Small intestine (tissue), 7 donors: Measurements from ENCODE around the gene ZNF740. TPM values are rescaled to one million over a fixed set of nuclear protein-coding genes. Genes with fewer than 3 reads are reported as not detected.
"Not testable (repeated sequence)": the region's sequence is repeated elsewhere in the genome, so short reads cannot be mapped to it uniquely, and the experiment has no call there.

ENCODE experiments used
- DNase-seq, 2 donors: peaks; one replicate each; pipeline versions ENCODE4 v3.0.0 to v3.0.0-alpha.2; 2013
- FAIRE-seq: peaks from 2 replicates; lab custom pipeline; 2012; peaks lifted over from hg19 to GRCh38; lab: Jason Lieb, UNC
- H3K27ac ChIP-seq, 3 donors: one replicate each; pipeline ENCODE4 v1.5.1; 2013; ENCODE audit warnings: low read length in 2 of 3, mild to moderate bottlenecking in 2 of 3, control low read depth in 1 of 3, inconsistent platforms in 1 of 3, low read depth in 1 of 3, moderate library complexity in 1 of 3
- H3K27me3 ChIP-seq, 3 donors: one replicate each; pipeline ENCODE4 v1.6.1; 2013; ENCODE audit warnings: low read length in 3 of 3, inconsistent platforms in 1 of 3; ENCODE audit not compliant: control insufficient read depth in 3 of 3, insufficient read depth in 3 of 3
- H3K36me3 ChIP-seq, 3 donors: one replicate each; pipeline ENCODE4 v1.6.1; 2013; ENCODE audit warnings: low read length in 3 of 3, inconsistent platforms in 1 of 3, low read depth in 1 of 3, mild to moderate bottlenecking in 1 of 3, moderate library complexity in 1 of 3; ENCODE audit not compliant: control insufficient read depth in 3 of 3, insufficient read depth in 2 of 3
- H3K4me1 ChIP-seq, 3 donors: one replicate each; pipeline ENCODE4 v1.6.1; 2013; ENCODE audit warnings: low read length in 2 of 3, inconsistent platforms in 1 of 3, low read depth in 1 of 3, mild to moderate bottlenecking in 1 of 3, moderate library complexity in 1 of 3; ENCODE audit not compliant: control insufficient read depth in 3 of 3, insufficient read depth in 2 of 3
- H3K4me3 ChIP-seq, 3 donors: one replicate each; pipeline ENCODE4 v1.5.1; 2013; ENCODE audit warnings: low read length in 3 of 3, control low read depth in 1 of 3, inconsistent platforms in 1 of 3, low read depth in 1 of 3, mild to moderate bottlenecking in 1 of 3, moderate library complexity in 1 of 3
- H3K9me3 ChIP-seq, 2 donors: one replicate each; pipeline ENCODE4 v1.6.1; 2013; ENCODE audit warnings: low read depth in 1 of 2, low read length in 1 of 2; ENCODE audit not compliant: control insufficient read depth in 2 of 2, insufficient read depth in 1 of 2
- WGBS, 3 donors: extraction: QIAGEN DNeasy Blood & Tissue Kit; methylation state at CpG; one replicate each; pipeline ENCODE4 v1.1.7; 2013; 5-methylcytosine and 5-hydroxymethylcytosine counted together
- polyA plus RNA-seq, 4 donors: library from polyadenylated mRNA; stranded (reverse) in 3 of 4; unstranded in 1 of 4; fragments of 200-250 nt in 3 of 4; fragments of 120-200 nt in 1 of 4; gene quantifications; one replicate each; pipeline versions ENCODE4 v1.2.1 to v1.2.3, GENCODE V29; 2013
- donor health status: healthy with polysubstance abuse.
- donor health status: control.
- donor health status: control.
- donor health status: Bipolar disorder and iron deficiency.
- donor health status: healthy.

Gene ZNF740
- polyA plus RNA-seq, 4 donors = 2.9 to 23.4 (median 7.1) TPM

DNA sequence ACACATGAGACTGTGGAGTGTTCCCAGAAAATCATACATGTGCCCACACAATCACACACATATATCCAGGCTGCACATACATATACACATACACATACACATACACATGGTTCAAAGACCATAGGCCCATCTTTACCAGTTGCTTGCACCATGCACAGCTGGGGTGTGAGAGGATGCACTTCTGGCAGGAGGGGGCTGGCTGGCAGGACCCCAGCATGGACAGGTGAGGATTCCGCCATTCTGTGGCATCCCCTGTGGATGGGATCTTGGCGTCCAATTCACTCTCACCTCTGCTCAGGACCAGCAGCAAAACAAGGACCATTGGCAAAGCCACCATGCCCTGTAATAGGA, 19.6 kb downstream of the ZNF740 start:
- peak overlapping the region in 1 of 3 donors; percentile 57 for H3K27ac ChIP-seq

GRCh38 chr12:53200458-53201176, 20.1 kb downstream of the ZNF740 start:
- H3K36me3 ChIP-seq = no peaks in the 10 kb centered on the region
- no peak overlapping the region for H3K4me3 ChIP-seq
- FAIRE-seq = no peak
- H3K9me3 ChIP-seq = no peaks in the 10 kb centered on the region
- no peak for DNase-seq
- peak overlapping the region in 1 of 3 donors; percentile 57 for H3K27ac ChIP-seq
- H3K4me1 ChIP-seq = peaks cover 1 to 4% (median 4%) of the 10 kb centered on the region in 3 donors
- WGBS, 3 donors = 59 to 79% (median 64%) methylated on average over 10 of the region's 10 CpGs
- H3K27me3 ChIP-seq = peaks cover 0 to 7% (median 0%) of the 10 kb centered on the region in 3 donors

More for the DNA sequence above, 19.6 kb downstream of the ZNF740 start:
- no peaks in the 10 kb centered on the region for H3K9me3 ChIP-seq
- H3K4me1 ChIP-seq = peaks cover 1 to 4% (median 4%) of the 10 kb centered on the region in 3 donors
- WGBS, 3 donors = 87 to 98% (median 90%) methylated on average over 2 of the region's 2 CpGs
- H3K27me3 ChIP-seq = peaks cover 0 to 7% (median 0%) of the 10 kb centered on the region in 3 donors
- DNase-seq (no peak), FAIRE-seq (no peak)
- no peaks in the 10 kb centered on the region for H3K36me3 ChIP-seq
- H3K4me3 ChIP-seq = no peak overlapping the region

- Histone ChIP-seq H3K27ac (peak overlapping the region in 1 of 3 donors; percentile 57), H3K4me3 (no peak overlapping the region), H3K36me3 (no peaks in the 10 kb centered on the region), H3K9me3 (no peaks in the 10 kb centered on the region), H3K4me1 (peaks cover 1 to 4% (median 4%) of the 10 kb centered on the region in 3 donors), H3K27me3 (peaks cover 0 to 7% (median 0%) of the 10 kb centered on the region in 3 donors)
- FAIRE-seq (no peak), DNase-seq (no peak)
- 47 to 92% (median 81%) methylated on average over 1 of the region's 1 CpG for WGBS, 3 donors
These were observed 20.6 kb downstream of the ZNF740 start for GRCh38 chr12:53201177-53201541.

GRCh38 chr12:53201639-53202038, 21.1 kb downstream of the ZNF740 start:
- peaks cover 1 to 4% (median 4%) of the 10 kb centered on the region in 3 donors for H3K4me1 ChIP-seq
- WGBS, 3 donors = 43 to 71% (median 48%) methylated on average over 4 of the region's 4 CpGs

GRCh38 chr12:53202316-53202715, 21.8 kb downstream of the ZNF740 start:
- not testable (repeated sequence) for H3K9me3 ChIP-seq, FAIRE-seq, DNase-seq, H3K4me1 ChIP-seq, H3K36me3 ChIP-seq, H3K27ac ChIP-seq, H3K4me3 ChIP-seq, H3K27me3 ChIP-seq
- WGBS, 3 donors = 81 to 85% (median 83%) methylated on average over 7 of the region's 7 CpGs

More at GRCh38 chr12:53201639-53202038, 21.1 kb downstream of the ZNF740 start:
- no peak overlapping the region for H3K4me3 ChIP-seq
- FAIRE-seq (no peak), DNase-seq (peak in 1 of 2 donors; percentile 33)
- no peak overlapping the region for H3K27ac ChIP-seq
- peaks cover 0 to 7% (median 0%) of the 10 kb centered on the region in 3 donors for H3K27me3 ChIP-seq
- H3K36me3 ChIP-seq = no peaks in the 10 kb centered on the region
- no peaks in the 10 kb centered on the region for H3K9me3 ChIP-seq

DNA sequence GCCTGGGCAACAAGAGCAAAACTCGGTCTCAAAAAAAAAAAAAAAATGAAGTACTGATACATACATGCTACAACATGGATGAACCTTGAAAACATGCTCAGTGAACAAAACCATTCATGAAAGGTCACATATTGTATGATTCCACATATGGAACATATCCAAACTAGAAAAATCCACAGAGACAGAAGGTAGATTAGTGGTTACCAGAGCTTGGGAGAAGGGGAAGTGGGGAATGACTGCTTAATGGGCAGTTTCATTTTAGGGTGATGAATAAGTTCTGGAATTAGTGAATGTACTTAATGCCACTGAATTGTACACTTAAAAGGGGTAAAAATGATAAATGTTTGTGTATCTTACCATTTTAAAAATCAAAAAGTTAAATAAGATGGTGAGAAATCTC, 23.8 kb downstream of the ZNF740 start:
- H3K9me3 ChIP-seq = no peaks in the 10 kb centered on the region
- H3K27me3 ChIP-seq = no peaks in the 10 kb centered on the region
- H3K4me3 ChIP-seq = no peak overlapping the region
- peaks cover 0 to 5% (median 3%) of the 10 kb centered on the region in 3 donors for H3K4me1 ChIP-seq
- 88 to 95% (median 94%) methylated on average over 1 of the region's 1 CpG for WGBS, 3 donors
- no peak overlapping the region for H3K27ac ChIP-seq
- no peaks in the 10 kb centered on the region for H3K36me3 ChIP-seq
- FAIRE-seq = no peak
- DNase-seq = no peak

DNA sequence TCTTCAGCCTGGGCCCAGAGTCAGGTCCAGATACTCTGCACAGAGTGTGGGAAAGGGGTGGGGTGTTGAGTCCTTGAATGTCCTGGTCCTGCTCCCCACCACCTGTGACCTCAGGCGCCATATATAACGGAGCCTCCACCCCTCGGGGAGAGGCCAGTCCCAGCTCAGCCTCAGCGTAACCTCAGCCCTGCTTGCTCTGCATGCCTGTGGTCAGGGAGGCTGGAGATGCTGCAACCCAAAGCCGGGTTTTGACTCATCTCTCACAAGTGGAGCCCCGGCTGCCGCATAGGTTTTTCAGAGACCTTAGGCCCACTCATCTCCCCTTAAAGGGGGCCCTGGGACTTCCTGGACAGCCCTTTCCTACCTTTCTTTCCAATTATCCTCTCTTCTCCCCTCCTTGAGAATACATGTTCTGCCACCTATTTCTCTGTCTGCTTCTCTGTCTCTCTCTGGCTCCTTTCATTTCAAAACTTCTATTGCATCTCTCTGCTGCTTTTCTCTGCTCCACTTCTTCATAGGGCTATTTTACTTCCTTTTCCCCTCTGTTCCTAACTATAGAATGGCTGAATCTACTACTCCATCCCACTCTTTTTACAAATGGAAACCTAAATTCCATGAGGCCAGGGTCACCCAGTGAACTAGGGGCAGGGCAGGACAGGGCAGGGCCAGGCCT, 25.4 kb downstream of the ZNF740 start:
- DNase-seq = peak in 1 of 2 donors; percentile 40
- H3K36me3 ChIP-seq = peaks cover 0 to 7% (median 0%) of the 10 kb centered on the region in 3 donors
- WGBS, 3 donors = 57 to 66% (median 60%) methylated on average over 7 of the region's 7 CpGs
- no peaks in the 10 kb centered on the region for H3K27me3 ChIP-seq
- no peak for FAIRE-seq
- no peaks in the 10 kb centered on the region for H3K9me3 ChIP-seq
- H3K27ac ChIP-seq = peak overlapping the region in 2 of 3 donors; percentile 74 to 75
- peak overlapping the region in 1 of 3 donors; percentile 39 for H3K4me3 ChIP-seq
- peaks cover 0 to 5% (median 2%) of the 10 kb centered on the region in 3 donors for H3K4me1 ChIP-seq

DNA sequence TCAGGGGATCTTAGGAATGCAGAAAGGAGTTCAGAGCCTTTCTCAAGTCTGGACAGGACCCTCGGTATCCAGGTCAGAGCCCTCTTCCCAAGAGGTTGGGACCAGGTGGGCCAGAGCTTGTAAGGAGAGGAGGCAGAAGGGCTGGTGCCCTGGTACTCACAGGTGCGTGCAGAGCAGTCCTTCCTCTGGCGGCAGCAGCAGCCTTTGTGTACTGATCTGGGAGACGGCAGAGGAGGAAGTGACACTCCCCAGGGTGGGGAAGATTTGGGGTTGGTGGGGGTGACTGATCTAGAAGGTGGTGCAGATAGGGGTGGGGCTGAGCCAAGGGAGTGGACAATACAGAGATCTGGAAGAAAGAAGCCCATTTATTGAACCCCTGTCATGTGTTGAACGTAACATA, 26.5 kb downstream of the ZNF740 start, which contains the start of gene ITGB7:
Gene ITGB7, minus strand, starts transcription at position 210 of the 400 bp plus-strand sequence. CDS start 6,808 bp downstream, outside the sequence.
- Histone ChIP-seq H3K9me3 (no peaks in the 10 kb centered on the region), H3K27ac (peak within 1 kb of the TSS in 2 of 3 donors; percentile 74 to 75), H3K36me3 (peaks cover 0 to 18% (median 4%) of the 10 kb centered on the region in 3 donors), H3K4me3 (peak within 1 kb of the TSS; percentile 9 to 39 (median 14)), H3K27me3 (no peaks in the 10 kb centered on the region), H3K4me1 (peaks cover 0 to 5% (median 2%) of the 10 kb centered on the region in 3 donors)
- no peak for FAIRE-seq
- DNase-seq = peak in 1 of 2 donors; percentile 58
- 12 to 27% (median 16%) methylated on average over 5 of the region's 5 CpGs for WGBS, 3 donors
